Fibroblast of skin of scalp (primary cell): Measurements from ENCODE around the gene NXPE3.
"Not testable (repeated sequence)": the region's sequence is repeated elsewhere in the genome, so short reads cannot be mapped to it uniquely, and the experiment has no call there.

Source experiments
- DNase-seq: peaks from one replicate; pipeline ENCODE4 v3.0.0-alpha.2; 2013

The NXPE3 gene

DNA sequence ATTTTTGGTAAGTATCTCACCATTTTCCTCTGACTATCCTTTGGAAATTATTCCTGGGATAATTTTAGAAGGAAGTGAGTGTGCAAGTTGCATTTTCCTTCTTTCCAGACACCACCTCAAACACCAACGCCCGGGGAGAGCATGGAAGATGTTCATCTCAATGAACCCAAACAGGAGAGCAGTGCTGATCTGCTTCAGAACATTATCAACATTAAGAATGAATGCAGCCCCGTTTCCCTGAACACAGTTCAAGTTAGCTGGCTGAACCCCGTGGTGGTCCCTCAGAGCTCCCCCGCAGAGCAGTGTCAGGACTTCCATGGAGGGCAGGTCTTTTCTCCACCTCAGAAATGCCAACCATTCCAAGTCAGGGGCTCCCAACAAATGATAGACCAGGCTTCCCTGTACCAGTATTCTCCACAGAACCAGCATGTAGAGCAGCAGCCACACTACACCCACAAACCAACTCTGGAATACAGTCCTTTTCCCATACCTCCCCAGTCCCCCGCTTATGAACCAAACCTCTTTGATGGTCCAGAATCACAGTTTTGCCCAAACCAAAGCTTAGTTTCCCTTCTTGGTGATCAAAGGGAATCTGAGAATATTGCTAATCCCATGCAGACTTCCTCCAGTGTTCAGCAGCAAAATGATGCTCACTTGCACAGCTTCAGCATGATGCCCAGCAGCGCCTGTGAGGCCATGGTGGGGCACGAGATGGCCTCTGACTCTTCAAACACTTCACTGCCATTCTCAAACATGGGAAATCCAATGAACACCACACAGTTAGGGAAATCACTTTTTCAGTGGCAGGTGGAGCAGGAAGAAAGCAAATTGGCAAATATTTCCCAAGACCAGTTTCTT, 74.2 kb downstream of the NXPE3 start:
- DNase-seq: no peak

DNA sequence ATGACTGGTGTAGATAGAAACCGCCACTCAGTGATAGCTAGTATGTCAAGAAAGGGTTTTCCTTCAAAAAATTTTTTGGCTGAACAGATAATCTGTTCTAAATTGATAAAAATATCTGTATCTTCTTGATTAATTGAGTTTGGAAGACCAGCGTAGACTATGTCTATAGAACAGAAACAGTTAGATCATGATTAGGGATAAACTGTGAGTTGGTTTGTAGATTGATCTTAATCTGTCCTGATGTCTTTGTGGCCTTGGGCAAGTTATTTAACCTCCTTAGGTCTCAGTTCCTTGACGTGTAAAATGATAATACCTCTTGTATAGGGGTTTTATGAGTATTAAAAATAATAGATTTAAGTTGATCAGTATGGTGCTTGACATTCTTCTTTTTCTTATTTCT, 75.0 kb downstream of the NXPE3 start:
- no peak for DNase-seq

DNA sequence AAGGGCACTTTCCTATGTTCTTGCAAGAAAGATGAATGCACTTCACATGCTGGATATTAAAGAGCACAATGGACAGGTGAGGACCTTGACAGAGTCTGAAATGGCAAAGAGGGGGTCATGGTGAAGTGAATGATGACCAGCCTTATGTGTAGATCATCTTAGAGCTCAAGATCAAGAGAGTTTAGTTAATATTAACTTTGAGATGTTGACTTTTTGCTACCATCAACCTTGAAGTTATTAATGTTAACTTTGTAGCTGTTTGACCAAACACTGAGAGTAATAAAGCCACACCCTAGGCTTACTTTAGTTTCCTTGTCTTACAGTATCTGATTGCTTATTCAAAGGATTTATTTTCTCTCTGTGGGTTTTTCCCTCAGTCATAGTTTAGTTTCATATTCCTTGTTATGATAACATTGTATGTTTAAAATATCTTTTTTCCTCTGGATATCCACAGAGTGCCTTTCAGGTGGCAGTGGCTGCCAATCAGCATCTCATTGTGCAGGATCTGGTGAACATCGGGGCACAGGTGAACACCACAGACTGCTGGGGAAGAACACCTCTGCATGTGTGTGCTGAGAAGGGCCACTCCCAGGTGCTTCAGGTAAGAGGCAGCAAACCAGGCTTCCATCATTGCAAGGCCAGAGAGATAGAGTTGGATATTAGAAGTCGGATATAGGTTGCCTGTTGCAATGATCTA, 75.7 kb downstream of the NXPE3 start:
- DNase-seq: no peak

DNA sequence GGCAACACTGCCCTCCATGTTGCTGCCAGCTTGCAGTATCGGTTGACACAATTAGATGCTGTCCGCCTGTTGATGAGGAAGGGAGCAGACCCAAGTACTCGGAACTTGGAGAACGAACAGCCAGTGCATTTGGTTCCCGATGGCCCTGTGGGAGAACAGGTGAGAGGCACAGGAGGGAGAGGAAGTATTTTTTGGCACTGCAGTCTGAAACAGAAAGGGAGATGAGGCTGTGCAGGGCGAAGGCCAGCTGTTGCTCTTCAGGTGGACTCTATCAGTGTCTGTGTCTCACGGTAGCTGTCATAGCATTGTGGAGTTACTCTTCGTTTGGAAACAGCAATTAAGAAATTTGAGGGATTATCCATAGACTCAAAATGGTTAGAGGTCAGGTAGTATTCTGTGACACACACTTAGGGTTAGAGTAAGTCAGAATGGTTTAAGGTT, 78.3 kb downstream of the NXPE3 start:
- DNase-seq: no peak

DNA sequence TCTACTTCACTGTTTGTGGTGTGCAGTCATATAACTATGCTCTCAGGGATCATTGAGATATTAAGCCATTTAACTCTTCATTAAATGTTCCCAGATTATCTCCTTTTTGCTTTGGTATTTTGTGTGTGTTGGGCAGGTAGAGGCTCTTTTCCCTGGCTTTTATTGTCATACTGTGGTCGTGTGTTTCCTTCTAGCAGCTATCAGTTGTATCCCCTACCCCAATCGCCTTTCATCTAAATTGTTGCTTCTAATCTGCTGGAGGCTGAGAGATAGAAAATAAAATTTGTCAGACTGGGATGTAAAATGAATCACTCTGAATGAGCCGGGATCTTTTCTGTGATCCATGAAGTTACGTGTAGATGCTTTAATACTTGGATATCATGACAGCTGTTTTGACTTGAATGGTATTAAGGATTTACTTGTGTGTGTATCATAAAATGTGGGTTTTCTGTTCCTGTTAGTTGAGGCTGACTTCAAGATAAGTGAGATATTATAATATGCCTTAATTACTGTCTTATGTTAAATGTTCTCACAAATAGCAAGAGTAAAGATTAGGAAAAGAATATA, 79.5 kb downstream of the NXPE3 start:
- no peak for DNase-seq

DNA sequence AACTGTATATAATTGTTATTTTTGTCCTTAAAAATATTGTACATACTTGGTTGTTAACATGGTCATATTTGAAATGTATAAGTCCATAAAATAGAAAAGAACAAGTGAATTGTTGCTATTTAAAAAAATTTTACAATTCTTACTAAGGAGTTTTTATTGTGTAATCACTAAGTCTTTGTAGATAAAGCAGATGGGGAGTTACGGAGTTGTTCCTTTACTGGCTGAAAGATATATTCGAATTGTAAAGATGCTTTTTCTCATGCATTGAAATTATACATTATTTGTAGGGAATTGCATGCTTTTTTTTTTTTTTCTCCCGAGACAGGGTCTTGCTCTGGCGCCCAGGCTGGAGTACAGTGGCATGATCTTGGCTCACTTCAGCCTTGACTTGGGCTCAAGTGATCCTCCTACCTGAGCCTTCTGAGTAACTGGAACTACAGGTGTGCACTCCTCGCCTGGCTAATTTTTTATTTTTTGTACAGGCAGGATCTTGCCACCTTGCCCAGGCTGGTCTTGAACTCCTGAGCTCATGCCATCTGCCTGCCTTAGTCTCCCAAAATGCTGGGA, 81.0 kb downstream of the NXPE3 start:
- no peak for DNase-seq

DNA sequence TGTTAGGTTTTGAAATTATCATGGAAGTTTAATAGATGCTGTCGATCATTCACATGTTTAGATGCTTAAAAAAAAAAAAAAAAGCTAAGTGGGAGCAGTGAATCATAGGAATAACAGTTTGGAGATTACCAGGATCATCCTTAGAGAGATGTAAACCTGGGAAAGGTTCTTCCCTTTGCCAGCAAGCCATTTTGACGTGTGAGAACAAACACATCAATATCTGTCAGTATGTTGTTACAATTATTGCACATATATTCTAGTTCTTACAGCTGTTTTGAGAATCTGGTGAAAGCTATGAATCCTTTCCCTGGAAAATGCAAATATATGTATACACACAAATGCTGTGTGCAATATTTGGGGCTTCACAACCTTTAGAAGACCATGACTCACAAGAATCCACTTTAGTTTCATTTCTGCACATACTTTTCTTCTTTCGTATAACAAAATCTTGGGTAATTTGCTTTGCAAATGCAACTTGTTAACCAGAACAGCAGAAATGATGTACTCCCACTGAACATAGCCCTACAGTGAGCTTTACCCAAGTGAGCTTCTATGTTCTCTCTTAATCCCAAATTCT, 82.3 kb downstream of the NXPE3 start:
- no peak for DNase-seq

DNA sequence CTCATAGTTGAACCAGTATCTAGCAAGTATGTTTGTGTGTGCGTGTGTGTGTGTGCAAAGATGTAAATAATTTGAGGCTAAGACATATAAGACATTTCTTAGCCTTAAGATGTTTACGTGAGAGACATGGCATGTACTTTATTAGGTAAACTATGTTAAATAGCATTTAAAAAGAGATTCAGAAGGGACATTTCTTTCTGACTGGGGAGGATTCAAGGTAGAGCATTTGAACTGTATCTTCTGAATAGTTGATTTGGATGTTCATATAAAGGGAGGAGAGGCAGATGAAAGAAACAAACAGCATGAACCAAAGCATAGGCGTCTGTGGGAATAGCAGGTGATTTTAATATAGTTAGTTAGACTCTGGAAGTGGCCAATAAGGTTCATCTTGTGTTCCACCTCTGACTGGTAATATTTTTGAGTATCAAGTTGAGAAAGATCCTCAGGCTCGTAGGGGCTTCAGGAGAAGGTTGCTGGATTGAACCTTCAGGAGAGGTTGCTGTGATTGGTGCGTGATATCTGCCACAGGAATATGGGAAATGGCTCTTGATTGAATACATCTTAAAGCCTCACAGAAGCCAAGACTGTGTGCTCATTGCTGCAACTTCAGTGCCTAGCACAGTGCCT, 82.9 kb downstream of the NXPE3 start:
- no peak for DNase-seq

DNA sequence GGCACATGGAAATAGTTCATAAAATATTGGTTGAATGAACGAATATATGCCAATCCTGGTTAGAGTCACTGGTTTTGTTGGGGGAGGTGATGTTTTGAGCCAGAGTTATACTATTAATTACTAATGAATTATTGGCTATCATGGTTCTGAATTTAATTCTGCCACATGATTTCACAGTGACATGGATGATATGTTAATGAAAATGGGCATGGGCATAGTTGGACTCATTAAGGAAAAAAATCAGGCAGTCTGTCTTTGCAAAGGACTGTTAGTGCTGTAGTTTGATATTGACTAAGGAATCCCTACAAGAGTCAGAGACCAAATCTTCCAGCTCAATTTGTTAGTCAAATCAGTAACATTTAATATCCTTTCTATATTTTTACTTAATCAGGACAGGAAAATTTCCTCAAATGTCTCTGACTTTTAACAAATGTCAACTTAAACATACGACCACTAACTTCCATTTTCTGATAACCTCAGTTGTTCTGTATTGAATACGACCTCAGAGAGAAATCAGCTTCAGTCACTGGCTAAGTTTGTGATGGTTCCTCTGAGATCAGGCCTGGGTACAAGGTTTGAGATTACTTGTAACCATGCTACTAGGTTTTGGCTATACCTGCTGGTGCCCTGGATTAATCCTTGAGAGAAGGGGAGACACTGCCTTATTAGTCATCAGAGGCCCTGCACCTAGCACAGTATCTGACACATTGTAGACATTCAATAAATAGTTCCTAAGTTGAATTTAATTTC, 83.6 kb downstream of the NXPE3 start:
- DNase-seq: no peak

DNA sequence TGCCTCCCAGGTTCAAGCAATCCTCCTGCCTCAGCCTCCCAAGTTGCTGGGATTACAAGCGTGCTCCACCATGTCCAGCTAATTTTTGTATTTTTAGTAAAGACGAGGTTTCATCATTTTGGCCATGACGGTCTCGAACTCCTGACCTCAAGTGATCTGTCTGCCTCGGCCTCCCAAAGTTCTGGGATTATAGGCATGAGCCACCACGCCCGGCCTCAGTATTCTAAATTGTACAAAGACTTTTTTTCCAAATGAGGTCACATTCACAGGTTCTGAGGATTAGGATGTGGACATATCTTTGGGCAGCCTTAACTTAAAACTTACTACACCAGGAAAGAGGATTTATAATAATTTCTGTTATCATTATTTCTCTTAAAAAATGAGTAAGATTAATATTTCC, 85.9 kb downstream of the NXPE3 start:
- DNase-seq: not testable (repeated sequence)

DNA sequence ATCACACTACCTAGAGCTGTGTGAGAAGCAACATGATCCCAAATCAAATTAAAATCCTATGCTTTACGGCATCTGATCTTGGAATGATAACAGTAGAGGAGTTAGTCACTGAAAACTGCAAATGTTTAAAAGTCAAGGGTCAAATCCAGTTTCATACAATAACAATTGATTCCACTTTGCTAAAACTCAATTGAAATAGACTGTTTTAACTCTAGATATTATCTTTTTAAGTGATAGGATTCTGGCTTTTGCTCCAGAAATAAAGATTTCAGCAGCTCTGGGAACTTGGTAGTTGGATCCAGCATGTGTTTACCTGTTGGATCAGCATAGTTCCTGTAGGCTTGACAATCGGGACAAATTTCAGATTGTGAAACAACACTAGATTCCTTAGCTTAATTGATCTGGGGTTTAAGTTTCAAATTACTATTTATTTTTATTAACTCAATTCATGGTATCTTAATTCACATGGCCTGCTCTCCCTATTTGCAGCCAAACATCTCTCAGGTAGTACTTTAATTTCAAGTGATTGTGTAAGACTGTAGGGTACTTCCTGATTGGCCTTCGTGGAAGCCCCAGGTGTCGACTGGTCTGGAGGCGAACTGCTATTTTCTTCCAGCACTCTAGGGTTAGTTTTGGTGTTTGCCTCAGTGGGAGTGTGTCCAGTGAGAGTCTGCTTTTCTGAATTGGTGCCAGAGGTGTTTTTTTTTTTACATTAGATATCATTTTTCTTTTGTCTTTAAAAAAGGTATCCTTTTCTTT, 86.9 kb downstream of the NXPE3 start:
- no peak for DNase-seq

DNA sequence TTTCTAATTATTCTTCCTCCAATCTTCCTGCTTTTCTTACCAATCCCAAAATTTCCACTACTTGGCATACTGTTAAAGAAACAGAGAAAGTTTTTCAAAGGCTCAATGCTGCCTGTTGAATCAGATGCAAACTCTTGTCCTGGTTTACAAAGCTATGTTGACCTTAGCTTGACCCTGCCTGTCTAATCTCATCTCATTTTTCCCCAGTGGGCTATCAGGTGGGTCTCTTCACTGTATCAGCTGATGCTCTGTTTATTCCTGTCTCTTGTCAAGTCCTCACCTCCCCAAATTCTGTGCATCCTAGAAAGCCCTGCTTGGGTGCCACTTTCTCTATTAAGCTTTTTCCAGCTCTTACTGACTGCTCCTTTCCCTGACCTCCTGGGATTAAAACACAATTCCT, 88.5 kb downstream of the NXPE3 start:
- no peak for DNase-seq

DNA sequence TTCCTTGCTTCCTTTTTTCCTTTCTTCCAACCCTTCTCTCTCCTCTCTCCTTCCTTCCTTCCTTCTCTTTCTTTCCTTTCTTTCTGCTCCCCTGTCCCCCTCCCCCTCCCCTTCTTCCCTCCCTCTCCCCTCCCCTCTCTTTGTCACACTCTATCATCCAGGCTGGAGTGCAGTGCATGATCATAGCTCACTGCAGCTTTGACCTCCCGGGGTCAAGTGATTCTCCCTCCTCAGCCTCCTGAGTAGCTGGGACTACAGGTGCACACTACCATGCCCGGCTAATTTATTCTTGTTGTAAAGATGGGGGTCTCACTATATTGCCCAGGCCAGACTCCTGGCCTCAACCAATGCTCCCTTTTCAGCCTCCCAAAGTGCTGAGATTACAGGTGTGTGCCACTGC, 89.0 kb downstream of the NXPE3 start:
- DNase-seq: no peak

DNA sequence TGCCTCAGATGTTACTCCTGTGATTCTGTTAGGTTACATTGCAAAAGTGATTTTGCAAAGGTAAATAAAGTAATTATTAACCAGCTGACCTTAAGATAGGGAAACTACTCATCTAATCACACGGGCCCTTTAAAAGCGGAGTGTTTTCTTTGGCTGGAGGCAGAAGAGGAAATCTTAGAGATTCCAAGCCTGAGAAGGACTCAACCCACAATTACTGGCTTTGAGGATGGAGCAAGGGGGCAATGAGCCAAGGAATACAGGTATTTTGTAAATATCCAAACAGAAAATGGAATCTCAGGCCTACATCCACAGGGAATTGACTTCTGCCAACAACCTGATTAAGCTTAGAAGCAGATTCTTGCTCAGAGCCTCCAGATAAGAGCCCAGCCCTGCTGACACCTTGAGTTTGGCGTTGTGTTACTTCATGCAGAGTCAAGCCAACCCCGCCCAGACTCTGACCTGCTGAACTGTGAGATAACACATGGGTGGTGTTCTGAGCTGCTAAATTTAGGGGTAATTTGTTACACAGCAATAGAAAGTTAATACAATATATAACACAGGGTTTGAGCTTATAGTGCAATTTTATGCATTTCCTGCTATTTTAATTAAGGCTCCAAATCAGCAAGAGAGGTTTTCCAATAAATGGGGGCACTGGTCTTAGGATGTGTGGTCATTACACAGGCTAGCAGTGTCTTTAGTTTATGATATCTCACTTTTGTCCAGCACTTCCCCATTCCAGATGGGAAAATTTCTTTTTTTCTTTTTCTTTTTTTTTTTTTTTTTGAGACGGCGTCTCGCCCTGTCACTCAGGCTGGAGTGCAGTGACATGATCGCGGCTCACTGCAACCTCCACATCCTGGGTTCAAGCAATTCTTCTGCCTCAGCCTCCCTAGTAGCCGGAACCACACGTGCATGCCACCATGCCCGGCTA, 89.8 kb downstream of the NXPE3 start:
- peak; percentile 28 for DNase-seq

DNA sequence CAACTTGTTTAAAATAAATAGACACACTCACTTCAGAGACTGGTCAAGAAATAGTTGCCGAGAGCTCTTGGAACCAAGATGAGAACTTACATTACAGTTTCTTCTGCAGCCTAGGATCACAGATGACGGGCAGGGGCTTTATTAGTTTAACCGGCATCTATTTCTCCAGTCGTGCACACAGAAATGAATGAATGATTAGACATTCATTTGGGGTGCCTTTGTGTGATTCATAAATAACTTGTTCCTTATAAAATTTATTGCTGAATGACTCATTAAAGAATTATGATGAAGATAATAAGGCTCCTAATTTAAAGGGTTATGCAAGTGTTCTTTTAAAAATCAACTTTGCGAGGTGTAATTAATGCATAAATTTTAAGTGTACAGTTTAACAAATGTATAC, 91.1 kb downstream of the NXPE3 start:
- no peak for DNase-seq

DNA sequence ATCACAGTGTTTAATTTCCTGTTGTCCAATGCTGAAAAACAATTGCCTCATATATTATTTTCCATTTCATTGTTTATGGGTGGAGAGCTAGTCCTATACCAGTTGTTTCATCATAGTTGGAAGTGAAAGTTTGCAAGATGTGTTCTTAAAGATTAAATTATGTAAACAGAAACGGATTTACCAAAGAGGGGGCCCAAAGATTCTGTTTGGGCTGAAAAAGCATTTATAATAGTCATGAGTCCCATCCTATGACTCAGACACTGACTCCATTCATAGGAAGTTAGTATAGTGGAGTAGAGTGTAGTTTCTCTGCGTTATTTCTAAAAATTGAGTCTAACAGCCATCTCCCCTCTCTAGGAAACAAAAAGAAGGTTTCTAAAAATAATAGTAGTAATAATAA, 94.6 kb downstream of the NXPE3 start:
- no peak for DNase-seq

DNA sequence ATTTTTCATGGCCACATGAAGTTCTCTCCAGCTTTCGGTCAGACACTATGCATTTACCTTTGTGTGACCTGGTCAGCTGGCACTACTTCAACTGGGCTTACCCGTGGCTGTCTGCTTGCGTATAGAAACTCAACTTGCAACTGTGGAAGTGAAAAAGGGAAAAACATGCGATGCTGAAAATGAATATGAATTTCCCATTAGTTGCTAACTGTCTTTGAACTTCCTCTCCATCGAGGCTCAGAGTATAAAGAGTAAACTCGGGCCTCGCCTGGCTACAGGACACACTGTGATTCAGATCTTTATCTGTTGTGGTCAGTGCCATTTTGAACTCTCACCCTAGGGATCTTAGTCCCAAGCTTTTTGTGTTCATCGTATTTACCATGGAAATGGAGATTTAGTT, 97.1 kb downstream of the NXPE3 start:
- DNase-seq: no peak
